CD4-positive, alpha-beta T cell treated with Interleukin-12 subunit alpha and Interleukin-12 subunit beta, for 1 hour (primary cell): ENCODE measurements around the gene RGS13.
"Not testable (repeated sequence)": the region's sequence is repeated elsewhere in the genome, so short reads cannot be mapped to it uniquely, and the experiment has no call there.

ENCODE experiments used
- DNase-seq: peaks from one replicate; pipeline ENCODE4 v3.0.0-alpha.2; 2020

The RGS13 gene

DNA sequence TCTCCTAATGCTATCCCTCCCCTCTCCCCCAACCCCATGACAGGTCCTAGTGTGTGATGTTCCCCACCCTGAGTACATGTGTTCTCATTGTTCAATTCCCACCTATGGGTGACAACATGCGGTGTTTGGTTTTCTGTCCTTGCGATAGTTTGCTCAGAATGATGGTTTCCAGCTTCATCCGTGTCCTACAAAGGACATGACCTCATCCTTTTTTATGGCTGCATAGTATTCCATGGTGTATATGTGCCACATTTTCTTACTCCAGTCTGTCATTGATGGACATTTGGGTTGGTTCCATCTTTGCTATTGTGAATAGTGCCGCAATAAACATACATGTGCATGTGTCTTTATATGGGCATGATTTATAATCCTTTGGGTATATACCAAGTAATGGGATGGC lies 47.1 kb downstream of the RGS13 start:
- not testable (repeated sequence) for DNase-seq

DNA sequence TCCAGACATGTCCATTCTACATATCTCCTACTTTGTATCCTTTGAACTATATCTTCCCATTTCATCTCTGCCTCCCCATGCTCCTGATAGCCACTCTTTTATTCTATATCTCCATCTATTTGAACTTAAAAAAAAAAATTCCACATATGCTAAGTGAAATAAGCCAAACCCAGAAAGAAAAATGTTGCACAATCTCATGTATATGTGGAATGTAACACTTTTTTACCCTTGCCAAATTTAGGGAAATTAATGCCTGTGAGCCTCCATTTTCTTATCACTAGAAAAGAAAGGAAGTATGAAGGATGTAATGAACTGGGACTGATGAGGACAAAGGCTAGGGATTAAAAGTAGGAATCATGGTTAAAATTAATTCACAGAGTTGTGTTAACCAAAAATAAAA lies 53.5 kb downstream of the RGS13 start:
- DNase-seq, result no peak

DNA sequence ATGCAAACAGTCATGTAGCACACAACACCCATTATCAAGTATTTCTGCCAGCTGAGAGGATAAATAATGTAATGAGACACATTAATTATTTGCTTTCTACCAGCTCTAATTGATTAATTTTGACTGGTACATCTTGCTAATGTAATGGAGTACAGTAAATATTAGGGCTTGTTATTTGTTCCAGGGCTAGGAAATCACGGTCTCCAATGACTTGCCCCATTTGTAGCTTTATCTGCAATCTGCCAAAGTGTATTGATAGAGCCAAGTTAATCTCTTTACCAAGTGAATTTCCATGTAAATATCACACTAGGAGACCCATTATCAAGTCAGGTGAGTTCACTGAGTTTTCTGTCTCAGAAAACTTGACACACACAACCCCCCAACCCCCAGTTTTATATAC lies 55.1 kb downstream of the RGS13 start:
- DNase-seq, result no peak

DNA sequence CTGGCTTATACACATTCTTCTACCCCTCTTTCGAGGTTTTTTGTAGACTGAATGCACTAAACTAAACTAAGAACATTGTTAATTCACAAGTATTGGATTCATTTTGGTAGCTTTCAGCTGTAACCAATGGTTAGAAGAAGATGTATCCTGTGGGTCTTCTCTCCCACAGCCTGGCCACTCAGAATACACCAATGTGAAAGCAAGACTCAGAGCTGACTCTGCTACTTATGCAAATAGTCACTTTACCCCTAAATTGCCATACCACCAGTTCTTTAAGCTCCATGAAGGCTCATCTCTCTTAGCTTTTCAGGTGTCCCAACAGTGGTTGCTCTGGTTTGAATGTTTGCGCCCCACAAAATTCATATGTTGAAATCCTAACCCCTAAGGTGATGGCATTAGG lies 60.1 kb downstream of the RGS13 start:
- no peak for DNase-seq

DNA sequence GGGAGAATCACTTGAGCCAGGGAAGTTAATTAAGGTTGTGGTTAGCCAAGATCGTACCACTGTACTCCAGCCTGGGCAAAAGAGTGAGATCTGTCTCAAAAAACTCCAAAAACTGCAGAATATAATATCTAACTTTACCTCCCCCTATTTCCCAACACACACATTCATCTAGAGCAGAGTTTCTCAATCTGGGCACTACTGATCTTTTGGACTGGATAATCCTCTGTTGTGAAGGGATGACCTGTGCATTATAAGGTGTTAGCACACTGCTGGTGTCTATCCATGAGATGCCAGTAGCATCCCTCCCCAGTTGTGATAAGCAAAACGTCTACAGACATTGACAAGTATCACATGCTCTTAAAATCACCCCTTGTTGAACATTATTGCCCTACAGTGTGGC lies 61.8 kb downstream of the RGS13 start:
- no peak for DNase-seq

DNA sequence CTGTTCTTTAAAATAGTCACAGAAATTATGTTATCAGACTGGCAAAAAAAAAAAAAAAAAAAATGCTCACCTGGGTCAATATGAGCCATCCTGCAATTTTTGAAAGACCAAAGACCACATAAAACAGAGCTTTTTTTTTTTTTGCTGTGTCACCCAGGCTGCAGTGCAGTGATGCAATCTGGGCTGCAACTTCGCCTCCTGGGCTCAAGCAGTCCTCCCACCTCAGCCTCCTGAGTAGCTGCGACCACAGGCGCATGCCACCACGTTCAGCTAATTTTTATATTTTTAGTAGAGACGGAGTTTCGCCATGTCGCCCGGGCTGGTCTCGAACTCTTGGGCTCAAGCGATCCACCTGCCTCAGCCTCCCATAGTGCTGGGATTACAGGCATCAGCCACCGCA lies 62.8 kb downstream of the RGS13 start:
- DNase-seq, result no peak

DNA sequence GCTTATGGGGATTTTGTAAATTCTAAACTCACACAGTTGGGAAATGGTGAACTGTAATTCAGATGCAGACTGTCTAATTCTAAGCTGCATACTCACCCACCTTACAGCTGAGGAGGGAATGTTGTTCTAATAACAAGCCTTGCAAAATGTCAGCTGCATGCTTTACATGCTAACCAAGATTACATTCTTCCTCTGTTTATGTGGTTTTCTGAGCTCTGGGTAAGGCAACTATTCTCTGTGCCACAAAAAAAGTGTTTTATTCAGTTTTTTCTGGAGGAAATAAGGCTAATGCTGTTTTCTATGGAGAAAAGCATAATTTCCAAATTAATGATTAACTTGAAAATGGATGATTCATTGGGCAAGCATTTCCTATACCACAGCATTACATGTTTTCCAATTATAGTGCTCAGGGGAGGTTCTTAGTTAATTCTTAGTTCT lies 64.9 kb downstream of the RGS13 start:
- DNase-seq, result no peak

DNA sequence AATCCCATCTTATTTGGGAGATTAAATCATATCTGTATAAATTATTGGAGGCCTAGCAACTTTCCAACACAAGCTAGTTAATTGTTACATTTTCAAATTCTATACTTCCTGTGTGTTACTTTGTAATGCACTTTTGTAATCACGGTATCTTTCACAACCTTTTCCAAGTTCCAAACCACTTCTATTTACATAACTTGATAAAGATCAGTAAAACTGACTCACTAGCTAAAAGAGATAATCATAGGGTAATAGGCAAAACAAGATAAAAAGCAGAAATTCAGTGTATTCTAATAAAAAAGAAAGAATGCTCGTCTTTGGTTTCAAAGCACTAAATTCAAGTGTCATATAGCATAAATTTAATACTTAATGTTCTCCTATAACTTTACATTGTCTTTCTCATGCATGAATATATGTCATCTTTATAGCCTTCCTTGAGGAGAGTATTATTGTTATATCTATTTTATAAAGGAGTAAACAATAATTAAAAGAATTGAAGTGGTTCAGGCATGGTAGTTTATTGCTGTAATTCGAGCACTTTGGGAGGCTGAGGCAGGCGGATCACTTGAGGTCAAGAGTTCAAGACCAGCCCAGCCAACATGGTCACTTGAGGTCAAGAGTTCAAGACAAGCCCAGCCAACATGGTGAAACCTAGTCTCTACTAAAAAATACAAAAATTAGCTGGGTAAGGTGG lies 66.4 kb downstream of the RGS13 start:
- DNase-seq, result no peak

DNA sequence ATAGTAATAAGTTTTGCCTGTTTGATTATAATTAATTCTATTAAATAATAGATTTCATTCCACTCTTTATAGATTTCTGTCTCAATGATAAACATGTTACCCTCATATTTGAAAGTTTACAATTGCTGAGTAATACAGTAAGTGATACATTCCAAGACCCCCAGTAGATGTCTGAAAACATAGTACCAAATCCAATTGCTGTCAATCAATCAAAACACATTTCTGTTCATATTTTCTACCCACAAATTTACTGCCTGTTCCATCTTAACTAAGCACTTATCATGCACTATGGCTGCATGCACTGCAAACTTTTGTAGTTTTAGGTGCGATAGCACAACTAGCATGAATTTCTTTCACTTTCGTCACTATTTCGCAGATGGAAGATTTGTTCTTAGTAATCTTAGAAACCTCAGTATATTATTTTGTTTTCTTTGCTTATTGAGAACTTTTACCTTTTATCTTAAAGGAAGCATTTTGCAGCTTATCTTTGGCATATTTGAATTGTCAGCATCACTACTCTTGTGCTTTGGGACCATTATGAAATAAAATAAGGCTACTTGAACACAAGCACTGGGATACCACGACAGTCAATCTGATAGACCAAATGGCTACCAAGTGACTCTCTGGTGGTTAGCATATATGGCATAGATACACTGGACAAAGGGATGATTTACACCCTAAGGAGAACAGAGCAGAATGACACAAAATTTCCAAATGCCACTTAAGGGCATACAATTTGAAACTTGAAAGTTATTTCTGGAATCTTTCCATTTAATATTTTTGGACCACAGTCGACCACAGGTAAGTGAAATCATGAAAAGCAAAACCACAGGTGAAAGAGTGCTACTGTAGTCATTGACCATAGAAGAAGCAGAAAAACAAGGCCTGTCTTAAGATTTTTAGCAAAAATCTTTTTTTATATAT lies 67.6 kb downstream of the RGS13 start:
- DNase-seq, result no peak

DNA sequence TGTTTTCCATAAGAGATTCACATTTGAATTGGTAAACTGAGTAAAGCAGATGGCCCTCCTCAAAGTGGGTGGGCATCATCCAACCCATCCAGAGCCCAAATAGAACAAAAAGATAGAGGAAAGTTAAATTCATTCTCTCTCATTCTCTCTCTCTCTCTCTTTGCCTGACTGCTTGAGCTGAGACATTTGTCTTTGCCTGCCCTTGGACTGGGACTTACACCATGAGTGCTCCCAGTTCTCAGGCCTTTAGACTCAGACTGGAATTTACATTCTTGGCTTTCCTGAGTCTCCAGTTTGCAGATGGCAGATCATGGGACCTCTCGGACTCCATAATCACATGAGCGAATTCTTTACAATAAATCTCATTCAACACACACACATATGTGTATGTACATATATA lies 69.6 kb downstream of the RGS13 start:
- DNase-seq, result no peak

DNA sequence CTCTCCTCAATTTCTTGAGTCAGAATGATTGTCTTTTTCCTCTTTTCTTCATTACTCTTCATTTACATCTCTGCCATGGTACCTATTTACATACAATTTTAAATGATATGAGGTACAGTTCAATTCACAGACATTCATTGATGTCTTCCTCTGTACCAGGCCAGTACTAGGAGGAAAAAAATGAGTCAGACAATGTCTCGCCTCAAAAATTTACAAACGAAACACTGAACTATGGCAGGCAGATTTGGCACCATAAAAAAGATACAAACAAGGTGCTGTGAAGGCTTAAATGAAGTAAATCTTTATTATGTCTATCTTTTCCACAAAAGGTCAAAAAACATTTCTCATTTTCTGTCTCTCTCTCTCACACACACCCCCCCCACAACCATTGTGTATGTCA lies 71.0 kb downstream of the RGS13 start:
- no peak for DNase-seq

DNA sequence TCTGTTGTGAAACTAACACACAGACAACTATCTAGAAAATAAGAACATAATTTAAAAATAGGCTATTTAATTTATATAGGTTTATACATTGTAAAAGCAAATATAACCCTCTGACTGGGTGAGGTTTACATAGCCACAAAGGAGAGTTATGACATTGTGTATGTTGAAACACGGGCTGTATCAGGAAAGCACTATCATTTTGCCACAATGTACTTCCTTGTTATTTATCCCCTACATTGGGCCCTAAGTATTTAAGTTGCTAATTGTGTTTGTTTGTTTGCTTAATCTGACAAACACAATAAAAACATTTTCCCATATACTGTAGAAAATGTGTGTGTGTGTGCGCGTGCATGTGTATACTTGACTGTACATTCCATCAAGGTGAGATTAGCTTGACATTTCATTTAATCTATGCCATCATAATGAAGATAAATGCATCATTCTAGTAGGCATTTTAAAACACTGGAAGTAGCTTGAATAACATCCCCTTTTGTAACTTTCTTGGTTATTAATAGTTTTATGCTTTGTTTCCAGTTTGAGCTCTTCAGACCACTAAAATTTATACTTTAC lies 72.1 kb downstream of the RGS13 start:
- DNase-seq, result no peak

DNA sequence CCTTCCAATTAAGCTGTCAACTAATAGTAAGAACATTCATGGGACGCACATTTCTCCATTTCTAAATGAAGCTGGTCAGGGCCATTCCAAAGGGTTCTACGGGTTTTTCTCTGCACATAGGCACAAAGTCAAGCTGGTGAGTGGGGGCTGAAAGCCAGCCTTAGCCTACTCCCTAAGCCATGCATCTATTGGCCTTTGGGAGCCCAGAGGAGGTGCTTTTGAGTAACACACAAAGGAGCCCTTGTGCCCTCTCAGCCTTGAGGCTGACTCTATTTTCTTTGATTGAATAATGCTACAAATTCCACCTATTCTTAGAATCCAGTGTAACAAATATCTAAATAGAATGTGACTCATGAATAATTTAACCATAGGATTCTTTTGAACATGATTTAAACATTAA lies 73.6 kb downstream of the RGS13 start:
- DNase-seq, result no peak
